MV-4-11 (cell line): Measurements from ENCODE around the gene KIN.
"Not testable (repeated sequence)": the region's sequence is repeated elsewhere in the genome, so short reads cannot be mapped to it uniquely, and the experiment has no call there.

Experiments used
- DNase-seq: peaks from one replicate; lab custom pipeline; 2025; lab: John Stamatoyannopoulos, UW

KIN gene

DNA sequence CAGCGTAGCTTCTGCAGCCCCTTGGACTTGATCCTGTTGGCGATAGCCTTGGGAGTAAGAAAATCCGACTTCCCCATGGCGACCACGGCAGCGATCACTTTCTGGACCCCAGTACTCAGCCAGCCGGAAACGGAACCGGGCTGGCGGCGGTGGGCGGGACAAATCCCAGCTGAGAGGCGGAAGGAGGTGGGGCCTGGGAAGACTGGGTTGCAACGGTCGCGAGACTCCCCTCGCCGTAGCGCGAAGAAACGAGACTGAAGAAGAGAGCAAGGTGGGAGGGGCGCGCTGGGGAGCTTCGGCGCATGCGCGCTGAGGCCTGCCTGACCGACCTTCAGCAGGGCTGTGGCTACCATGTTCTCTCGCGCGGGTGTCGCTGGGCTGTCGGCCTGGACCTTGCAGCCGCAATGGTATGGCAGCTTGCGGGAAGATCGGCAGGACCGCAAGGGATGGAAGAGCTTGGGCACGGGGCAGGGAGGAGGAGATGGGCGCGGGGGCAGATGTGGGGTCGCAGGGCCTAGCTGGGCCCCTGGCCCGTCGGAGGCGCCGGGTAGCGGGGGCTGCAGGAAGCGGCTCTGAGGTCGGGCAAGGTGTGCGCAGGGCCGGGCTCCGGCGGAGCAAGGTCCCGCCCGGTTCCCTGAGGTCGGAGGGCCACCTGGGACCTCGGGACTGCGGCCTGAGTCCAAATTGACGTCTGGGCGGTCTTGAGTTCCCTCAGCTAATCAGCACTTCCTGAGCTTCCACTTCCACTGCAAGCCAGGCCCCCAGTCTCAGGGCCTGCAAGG is at the start of gene KIN, which contains the start of gene ATP5F1C:
Gene KIN, minus strand, starts transcription at position 137 of the 782 bp plus-strand sequence. Its CDS starts 60 bp downstream, at position 77.
Gene ATP5F1C, plus strand, starts transcription at position 321 of the 782 bp plus-strand sequence. Its CDS starts 31 bp downstream, at position 352.
- DNase-seq: peak; percentile 93

DNA sequence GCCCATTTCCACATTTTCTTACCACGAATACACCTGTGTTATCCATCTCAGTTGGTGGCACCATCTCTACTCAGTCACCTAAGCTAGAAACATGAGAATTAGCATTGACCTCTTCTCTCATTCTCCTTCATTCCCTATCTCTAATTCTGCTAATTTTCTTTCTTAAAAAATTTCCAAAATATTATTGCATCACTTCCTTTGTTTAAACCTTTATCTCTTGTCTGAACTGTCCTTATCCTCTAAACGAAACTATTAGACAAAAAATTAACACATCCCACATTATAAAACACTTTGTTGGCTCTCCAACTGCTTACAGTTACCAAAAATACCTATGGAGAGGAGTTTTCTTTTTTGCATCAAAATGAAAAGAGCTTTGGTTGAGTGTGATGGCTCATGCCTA is 48.8 kb upstream of the KIN start:
- no peak for DNase-seq

DNA sequence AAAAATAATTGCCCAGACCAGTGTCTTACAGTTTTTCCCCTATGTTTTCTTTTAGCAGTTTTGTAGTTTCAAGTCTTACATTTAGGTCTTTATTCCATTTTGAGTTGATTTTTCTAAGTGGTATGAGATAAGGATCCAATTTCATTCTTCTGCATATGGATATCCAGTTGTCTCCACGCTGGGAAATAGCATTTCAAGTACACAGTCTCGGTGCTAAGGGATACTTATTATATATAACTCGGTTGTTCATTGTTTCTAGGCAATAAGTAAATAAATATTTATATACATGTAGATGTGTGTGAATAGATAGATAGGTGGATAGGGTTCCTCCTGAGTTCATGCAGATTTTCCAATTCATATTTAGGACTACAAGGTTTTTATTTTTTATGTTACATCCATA is 46.5 kb upstream of the KIN start:
- no peak for DNase-seq

- DNase-seq: no peak
Measured at GRCh38 chr10:7833210-7833609, 45.4 kb upstream of the KIN start.

DNA sequence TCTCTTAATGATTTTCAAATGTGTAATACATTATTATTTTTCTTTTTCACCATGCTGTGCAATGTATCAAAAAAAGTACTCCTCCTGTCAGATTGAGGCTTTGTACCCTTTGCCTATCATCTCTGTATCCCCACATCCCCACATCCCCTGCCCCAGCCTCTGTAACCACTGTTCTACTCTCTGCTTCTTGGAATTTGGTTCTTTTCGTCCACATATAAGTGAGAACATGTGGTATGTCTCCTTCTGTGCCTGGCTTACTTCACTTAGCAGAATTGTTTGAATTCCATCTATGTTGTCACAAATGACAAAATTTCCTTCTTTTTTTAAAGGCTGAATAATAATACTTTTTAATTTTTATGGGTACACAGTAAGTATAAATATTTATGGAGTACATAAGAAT is 44.3 kb upstream of the KIN start:
- no peak for DNase-seq

DNA sequence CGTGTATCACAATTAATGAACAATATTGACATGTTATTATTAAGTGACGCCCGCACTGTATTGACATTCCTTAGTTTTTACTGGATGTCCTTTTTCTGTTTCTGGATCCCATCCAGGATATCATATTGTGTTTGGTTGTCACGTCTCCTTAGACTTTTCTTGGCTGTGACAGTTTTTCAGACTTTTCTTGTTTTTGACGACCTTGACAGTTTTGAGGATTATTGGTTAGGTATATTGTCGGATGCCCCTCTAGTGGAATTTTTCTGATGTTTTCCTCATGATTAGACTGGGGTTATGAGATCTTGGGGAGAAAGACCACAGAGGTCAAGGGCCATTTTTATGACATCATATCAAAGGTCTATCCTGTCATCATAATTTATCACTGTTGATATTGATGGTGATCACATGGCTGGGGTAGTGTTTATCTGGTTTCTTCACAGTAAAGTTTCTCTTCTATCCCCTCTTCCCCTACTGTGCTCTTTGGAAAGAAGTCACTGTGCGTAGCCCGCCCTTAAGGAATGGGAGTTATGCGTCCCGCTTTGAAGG is 41.6 kb upstream of the KIN start:
- no peak for DNase-seq

GRCh38 chr10:7826971-7827370 is 39.2 kb upstream of the KIN start:
- DNase-seq: peak; percentile 15

DNA sequence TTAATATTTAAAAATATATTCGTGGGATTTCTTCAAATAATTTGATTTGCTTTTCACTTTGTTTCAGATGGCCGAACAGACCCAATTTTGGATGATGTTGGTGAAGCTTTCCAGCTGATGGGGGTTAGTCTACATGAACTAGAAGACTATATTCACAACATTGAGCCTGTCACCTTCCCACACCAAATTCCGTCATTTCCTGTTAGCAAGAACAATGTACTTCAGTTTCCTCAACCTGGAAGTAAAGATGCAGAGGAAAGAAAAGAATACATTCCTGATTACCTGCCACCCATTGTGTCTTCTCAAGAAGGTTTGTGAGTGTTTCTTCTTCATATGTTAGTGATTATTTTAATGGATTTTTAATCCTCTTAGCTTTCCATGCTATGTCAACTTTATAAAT is 36.5 kb upstream of the KIN start:
- no peak for DNase-seq

GRCh38 chr10:7819121-7819460 is 31.3 kb upstream of the KIN start:
- peak; percentile 54 for DNase-seq

DNA sequence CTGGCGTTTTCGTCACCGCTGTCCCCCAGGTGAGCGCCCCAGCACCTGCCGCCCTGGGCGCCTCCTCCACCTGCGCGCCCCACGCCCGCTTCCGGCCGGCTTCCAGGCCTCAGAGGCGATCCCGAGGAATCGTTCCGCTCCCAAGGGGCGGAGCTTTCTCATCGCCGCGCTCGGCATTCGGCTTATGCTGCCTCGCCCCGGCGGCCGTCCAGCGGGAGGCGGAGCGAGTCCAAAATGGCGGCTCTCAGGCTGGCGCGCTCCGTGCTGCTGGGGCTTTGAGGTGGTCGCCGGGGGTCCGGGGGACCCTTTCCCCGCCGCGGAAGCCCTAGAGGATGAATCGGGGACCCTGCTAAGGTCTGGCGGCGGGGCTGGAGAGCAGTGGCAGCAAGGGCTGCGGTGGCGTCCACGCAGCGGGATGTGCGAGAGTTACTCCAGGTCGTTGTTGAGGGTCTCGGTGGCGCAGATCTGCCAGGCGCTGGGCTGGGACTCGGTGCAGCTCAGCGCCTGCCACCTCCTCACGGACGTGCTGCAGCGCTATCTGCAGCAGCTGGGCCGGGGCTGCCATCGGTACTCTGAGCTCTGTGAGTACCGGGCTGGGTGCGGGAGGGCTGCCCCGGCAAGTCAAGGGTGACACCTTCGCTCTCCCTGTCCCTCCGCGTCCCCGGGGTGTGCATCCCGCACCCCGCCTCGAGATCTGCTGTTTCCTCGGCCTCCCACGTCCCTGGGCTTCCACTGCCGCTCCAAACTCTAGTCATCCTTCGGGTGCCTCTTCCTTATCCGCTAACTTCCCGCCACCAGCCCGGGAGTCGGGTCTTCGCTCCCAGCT is 30.7 kb upstream of the KIN start, which contains the start of gene TAF3:
Gene TAF3, plus strand, starts transcription at position 211 of the 826 bp plus-strand sequence. Its CDS starts 205 bp downstream, at position 416.
- DNase-seq: peak; percentile 82

DNA sequence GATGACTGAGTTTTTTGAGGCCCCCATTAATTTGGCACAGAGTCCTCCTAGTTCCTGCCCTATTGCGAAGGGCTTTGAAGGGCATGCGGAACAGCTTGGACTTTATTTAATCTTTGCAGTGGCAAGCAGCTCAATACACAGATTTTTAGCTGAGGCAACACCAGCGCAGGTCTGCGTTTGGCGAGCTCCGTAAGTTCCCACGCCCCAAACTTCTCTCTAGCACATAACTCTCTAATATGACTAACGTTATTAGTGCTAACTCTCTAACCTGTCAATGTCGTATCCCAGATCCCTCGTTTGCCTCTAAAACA is 30.1 kb upstream of the KIN start:
- no peak for DNase-seq

GRCh38 chr10:7817576-7817975 is 29.8 kb upstream of the KIN start:
- DNase-seq: no peak

DNA sequence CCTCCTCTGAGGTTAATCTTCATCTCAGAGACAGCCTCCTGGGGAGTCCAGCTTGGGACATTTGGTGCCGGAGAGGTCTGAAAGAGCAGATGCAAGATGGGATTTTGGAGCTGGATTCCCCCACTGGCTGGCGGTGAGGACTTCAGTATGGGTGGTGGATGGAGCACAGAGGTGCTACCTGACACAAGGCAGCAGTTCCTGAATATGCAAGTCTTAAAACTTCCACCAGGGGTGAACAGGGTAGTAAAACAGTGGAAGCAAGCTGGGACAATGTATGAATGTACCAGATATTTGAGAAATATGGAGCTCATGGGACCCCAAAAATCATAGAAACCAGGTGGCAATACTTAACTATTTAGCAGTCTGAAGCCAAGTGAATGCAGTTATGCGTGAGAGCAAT is 25.7 kb upstream of the KIN start:
- DNase-seq: no peak

- DNase-seq: not testable (repeated sequence)
Measured at GRCh38 chr10:7811743-7812142, 23.9 kb upstream of the KIN start.

- DNase-seq: no peak
Measured at GRCh38 chr10:7811000-7811399, 23.2 kb upstream of the KIN start.

DNA sequence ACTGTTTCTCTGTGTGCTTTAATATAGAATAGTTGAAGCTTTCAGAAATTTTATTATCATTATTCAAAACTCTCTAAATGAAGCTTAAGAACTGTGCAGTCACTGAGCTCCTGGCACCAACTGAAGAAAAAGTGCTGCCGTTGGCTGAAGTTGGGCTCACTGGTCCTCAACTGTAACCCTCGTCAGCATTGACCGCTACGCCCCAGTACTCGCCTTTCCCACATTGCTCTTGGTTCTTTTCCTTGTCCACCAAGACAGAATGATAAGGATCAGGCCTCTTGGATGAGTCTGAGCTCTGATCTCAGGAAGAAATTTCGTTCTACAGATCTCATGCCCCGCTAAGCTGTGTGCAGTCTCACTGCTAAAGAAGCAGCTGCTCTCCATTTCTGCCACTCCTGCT is 22.6 kb upstream of the KIN start:
- DNase-seq: no peak

- DNase-seq: no peak
Measured at GRCh38 chr10:7808686-7809267, 21.0 kb upstream of the KIN start.

DNA sequence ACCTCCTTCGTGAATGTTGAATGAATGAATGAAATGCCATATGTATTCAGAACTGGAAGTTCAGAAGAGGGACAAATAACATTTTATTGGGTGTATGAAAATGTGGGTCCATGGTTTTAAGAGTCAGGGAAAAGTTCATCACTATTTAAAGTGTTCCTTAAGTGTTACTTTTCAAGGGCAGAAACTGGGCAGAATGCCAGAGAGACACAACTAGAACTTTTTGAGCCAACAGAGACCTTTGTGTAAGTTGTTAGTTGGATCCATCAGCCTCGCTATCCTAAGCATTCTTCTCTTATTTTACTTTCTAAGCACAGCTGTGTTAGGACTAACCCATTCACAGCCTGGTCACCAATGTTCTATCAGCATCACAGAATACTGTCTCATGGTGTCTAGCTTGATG is 16.9 kb upstream of the KIN start:
- DNase-seq: no peak

- no peak for DNase-seq
Measured at GRCh38 chr10:7804216-7804615, 16.4 kb upstream of the KIN start.

DNA sequence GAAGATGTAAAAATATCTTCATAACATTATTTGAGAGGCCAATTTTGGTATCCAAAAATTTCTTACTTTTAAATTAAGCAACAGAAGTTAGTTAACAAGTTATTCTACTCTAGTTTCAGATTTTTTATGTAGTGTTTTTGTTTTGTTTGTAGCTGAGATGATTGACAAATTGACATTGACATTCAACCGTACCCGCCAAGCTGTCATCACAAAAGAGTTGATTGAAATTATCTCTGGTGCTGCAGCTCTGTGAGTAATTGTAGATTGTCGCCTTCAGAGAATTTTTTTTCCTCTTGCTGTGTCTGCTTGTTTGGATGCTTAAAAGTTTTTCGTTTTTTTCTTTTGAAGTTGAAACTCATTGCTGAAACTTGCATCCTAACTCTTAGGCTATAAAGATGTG is 14.8 kb upstream of the KIN start:
- DNase-seq: no peak

DNA sequence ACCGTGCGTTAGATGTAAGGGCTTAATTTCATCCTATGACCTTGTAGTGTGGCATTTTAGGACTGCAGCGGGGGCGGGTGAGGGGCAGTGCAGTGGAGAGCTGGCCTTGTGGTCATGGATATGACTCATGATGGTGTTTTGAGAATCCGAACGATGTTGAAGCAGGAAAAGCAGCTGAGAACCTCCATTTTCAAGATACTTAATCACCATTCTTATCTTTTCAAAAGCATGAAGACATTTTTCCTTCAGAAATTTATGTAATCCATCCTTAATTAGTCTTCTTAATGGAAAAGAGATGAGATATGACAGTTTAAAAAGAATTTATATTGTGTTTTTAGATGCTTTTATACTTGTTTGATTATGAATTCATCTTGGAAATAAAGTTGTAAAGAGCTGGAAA is 9.8 kb upstream of the KIN start:
- DNase-seq: peak; percentile 68

- DNase-seq: no peak
Measured at GRCh38 chr10:7795605-7796004, 7.8 kb upstream of the KIN start.
